Right atrium auricular region (tissue), 2 donors: Measurements from ENCODE around the gene TNRC6C. TPM values are rescaled to one million over a fixed set of nuclear protein-coding genes. Genes with fewer than 3 reads are reported as not detected.

ENCODE experiments used
- DNase-seq: peaks from one replicate; pipeline ENCODE4 v3.0.0-alpha.2; 2019; ENCODE audit warnings: low spot score
- H3K27ac ChIP-seq, 2 donors: fragments of 200-600 bp; sonication (generic); 1 replicate in 1 of 2; 2 replicates in 1 of 2; pipeline ENCODE4 v1.5.1; 2016 to 2019
- H3K27me3 ChIP-seq, 2 donors: fragments of 200-600 bp; sonication (generic); one replicate each; pipeline versions ENCODE4 v1.5.1 to v1.6.0; 2017 to 2019
- H3K36me3 ChIP-seq: fragments of 200-600 bp; sonication (generic); one replicate; pipeline ENCODE4 v1.5.1; 2016
- H3K4me1 ChIP-seq, 2 donors: fragments of 200-600 bp; sonication (generic); one replicate each; pipeline versions ENCODE4 v1.5.1 to v1.6.0; 2017 to 2019
- H3K4me3 ChIP-seq, 2 donors: fragments of 200-600 bp; sonication (generic); 1 replicate in 1 of 2; 2 replicates in 1 of 2; pipeline ENCODE4 v1.5.1; 2017 to 2019; ENCODE audit warnings: mild to moderate bottlenecking in 1 of 2, moderate library complexity in 1 of 2
- H3K9me3 ChIP-seq, 2 donors: fragments of 200-600 bp; sonication (generic); one replicate each; pipeline ENCODE4 v1.5.1; 2019
- CTCF ChIP-seq, 2 donors: fragments of 200-600 bp; sonication (generic); IDR thresholded peaks; one replicate each; pipeline ENCODE4 v1.5.1; 2019; ENCODE audit warnings: antibody characterized with exemption in 2 of 2
- total RNA-seq, 2 donors: library from RNA; depleted of rRNA; stranded (reverse); fragments of >200 nt; gene quantifications; one replicate each; pipeline ENCODE4 v1.1.0, GENCODE V29; 2016

The TNRC6C gene
- total RNA-seq, 2 donors from 2014 or later, result 8.7 to 13.0 TPM

GRCh38 chr17:78118801-78119241, 160.3 kb downstream of the TNRC6C start:
- Histone ChIP-seq H3K4me3 (no peak overlapping the region), H3K36me3 (peaks cover 7% of the 10 kb centered on the region), H3K4me1 (no peaks in the 10 kb centered on the region), H3K9me3 (no peaks in the 10 kb centered on the region), H3K27me3 (no peaks in the 10 kb centered on the region), H3K27ac (no peak overlapping the region)
- no peak for TF ChIP-seq CTCF (IDR thresholded peaks at IDR 0.05)
- DNase-seq, result no peak

GRCh38 chr17:78120537-78120936, 162.0 kb downstream of the TNRC6C start:
- no peak for TF ChIP-seq CTCF (IDR thresholded peaks at IDR 0.05)
- no peaks in the 10 kb centered on the region for H3K9me3 ChIP-seq
- H3K4me1 ChIP-seq, result peaks cover 0 to 14% of the 10 kb centered on the region in 2 donors
- H3K4me3 ChIP-seq, result no peak overlapping the region
- no peak for DNase-seq
- H3K27ac ChIP-seq, result no peak overlapping the region
- no peaks in the 10 kb centered on the region for H3K27me3 ChIP-seq
- H3K36me3 ChIP-seq, result peaks cover 14% of the 10 kb centered on the region

GRCh38 chr17:78120971-78121800, 162.7 kb downstream of the TNRC6C start:
- Histone ChIP-seq H3K9me3 (no peaks in the 10 kb centered on the region), H3K4me1 (peaks cover 0 to 21% of the 10 kb centered on the region in 2 donors), H3K4me3 (no peak overlapping the region), H3K27ac (no peak overlapping the region), H3K27me3 (no peaks in the 10 kb centered on the region), H3K36me3 (peaks cover 18% of the 10 kb centered on the region)
- TF ChIP-seq CTCF (IDR thresholded peaks at IDR 0.05), result no peak
- no peak for DNase-seq

GRCh38 chr17:78121801-78122215, 163.3 kb downstream of the TNRC6C start:
- Histone ChIP-seq H3K9me3 (no peaks in the 10 kb centered on the region), H3K4me3 (no peak overlapping the region), H3K36me3 (peaks cover 21% of the 10 kb centered on the region), H3K4me1 (peaks cover 0 to 27% of the 10 kb centered on the region in 2 donors), H3K27ac (no peak overlapping the region), H3K27me3 (no peaks in the 10 kb centered on the region)
- no peak for DNase-seq
- no peak for TF ChIP-seq CTCF (IDR thresholded peaks at IDR 0.05)

GRCh38 chr17:78122216-78122930, 163.9 kb downstream of the TNRC6C start:
- Histone ChIP-seq H3K9me3 (no peaks in the 10 kb centered on the region), H3K4me3 (no peak overlapping the region), H3K36me3 (peaks cover 21% of the 10 kb centered on the region), H3K27me3 (no peaks in the 10 kb centered on the region), H3K4me1 (peaks cover 0 to 32% of the 10 kb centered on the region in 2 donors), H3K27ac (no peak overlapping the region)
- TF ChIP-seq CTCF (IDR thresholded peaks at IDR 0.05), result no peak
- no peak for DNase-seq
